HG02678 (cell line): Measurements from ENCODE around the gene MPRIP.
"Not testable (repeated sequence)": the region's sequence is repeated elsewhere in the genome, so short reads cannot be mapped to it uniquely, and the experiment has no call there.

Source experiments
- ATAC-seq: cut with Tn5 transposase; IDR thresholded peaks from one replicate; pipeline ENCODE4 v1.9.1; 2021; ENCODE audit warnings: mild to moderate bottlenecking, moderate library complexity; ENCODE audit not compliant: unreplicated experiment

MPRIP gene

GRCh38 chr17:17042384-17042736, at the start of gene MPRIP:
MPRIP (plus strand) TSS chr17:17042457; CDS start chr17:17042849, 392 bp downstream.
- ATAC-seq = no peak

- no peak for ATAC-seq
Measured at GRCh38 chr17:16994631-16995030, 47.6 kb upstream of the MPRIP start.

GRCh38 chr17:16995930-16996329, 46.3 kb upstream of the MPRIP start:
- ATAC-seq = no peak

GRCh38 chr17:16996726-16997125, 45.5 kb upstream of the MPRIP start:
- ATAC-seq = not testable (repeated sequence)

- no peak for ATAC-seq
Measured at GRCh38 chr17:16997514-16998429, 44.5 kb upstream of the MPRIP start.

- ATAC-seq = no peak
Measured at GRCh38 chr17:16999931-17000625, 42.2 kb upstream of the MPRIP start.

- ATAC-seq = no peak
Measured at GRCh38 chr17:17001076-17001777, 41.0 kb upstream of the MPRIP start.

GRCh38 chr17:17001874-17002520, 40.3 kb upstream of the MPRIP start:
- peak; percentile 65 for ATAC-seq

- not testable (repeated sequence) for ATAC-seq
Measured at GRCh38 chr17:17002731-17003715, 39.2 kb upstream of the MPRIP start.

GRCh38 chr17:17004251-17004996, 37.8 kb upstream of the MPRIP start:
- ATAC-seq = no peak

GRCh38 chr17:17004997-17005614, 37.2 kb upstream of the MPRIP start:
- ATAC-seq = not testable (repeated sequence)

GRCh38 chr17:17007891-17008290, 34.4 kb upstream of the MPRIP start:
- not testable (repeated sequence) for ATAC-seq

GRCh38 chr17:17008621-17009397, 33.4 kb upstream of the MPRIP start:
- not testable (repeated sequence) for ATAC-seq

- not testable (repeated sequence) for ATAC-seq
Measured at GRCh38 chr17:17009972-17010371, 32.3 kb upstream of the MPRIP start.

GRCh38 chr17:17010545-17011034, 31.7 kb upstream of the MPRIP start:
- not testable (repeated sequence) for ATAC-seq

- not testable (repeated sequence) for ATAC-seq
Measured at GRCh38 chr17:17011043-17011907, 31.0 kb upstream of the MPRIP start.
